K562 (cell line): ENCODE measurements around the gene MOAP1.

ENCODE experiments used
- ATF4 ChIP-seq: fragments of 450-650 bp; formaldehyde crosslinking; IDR thresholded peaks from 2 replicates; pipeline ENCODE4 v1.4.0; 2022; ENCODE audit warnings: mild to moderate bottlenecking, moderate library complexity
- FOXJ3 ChIP-seq: sonication (generic); formaldehyde crosslinking; IDR thresholded peaks from 2 replicates; pipeline ENCODE4 v1.4.0; 2020; ENCODE audit warnings: mild to moderate bottlenecking, missing genetic modification reagents
- GTF3C2 ChIP-seq: IDR thresholded peaks from 3 replicates; pipeline ENCODE4 v1.6.1; 2011; ENCODE audit warnings: borderline replicate concordance, mild to moderate bottlenecking, moderate library complexity; ENCODE audit not compliant: insufficient read length; ENCODE audit errors: extremely low read depth
- HIVEP1 ChIP-seq: fragments of 250-450 bp; sonication (Bioruptor Pico); IDR thresholded peaks from 2 replicates; pipeline ENCODE4 v1.4.0; 2020; ENCODE audit warnings: mild to moderate bottlenecking
- HNRNPH1 ChIP-seq: fragments of 200-400 bp; formaldehyde crosslinking; optimal IDR thresholded peaks from 2 replicates; pipeline ENCODE3; 2017; ENCODE audit warnings: low read depth, mild to moderate bottlenecking, low read length, moderate library complexity
- POLR2AphosphoS2 ChIP-seq: IDR thresholded peaks from 2 replicates; pipeline ENCODE4 v1.6.1; 2012; ENCODE audit warnings: low read length, improper control_type of control experiment
- TRIM28 ChIP-seq: fragments of 450-650 bp; IDR thresholded peaks from 2 replicates; pipeline ENCODE4 v1.6.1; 2017
- U2AF2 ChIP-seq: fragments of 200-400 bp; formaldehyde crosslinking; optimal IDR thresholded peaks from 2 replicates; pipeline ENCODE3; 2017; ENCODE audit warnings: low read depth, mild to moderate bottlenecking, low read length
- ZNF41 ChIP-seq: fragments of 250-450 bp; sonication (Bioruptor Pico); conservative IDR thresholded peaks from 2 replicates; pipeline ENCODE4 v1.4.0; 2020; ENCODE audit warnings: mild to moderate bottlenecking

- no peak for TF ChIP-seq ZNF41 (CRISPR knock-in tag)
- TF ChIP-seq HIVEP1 (CRISPR knock-in tag): no peak
- TF ChIP-seq HNRNPH1: no peak
- no peak for TF ChIP-seq U2AF2
- no peak for TF ChIP-seq GTF3C2
- TF ChIP-seq FOXJ3 (CRISPR knock-in tag): no peak
- TF ChIP-seq POLR2AphosphoS2: no peak
- TF ChIP-seq TRIM28: no peak
- no peak for TF ChIP-seq ATF4 (CRISPR knock-in tag)
Observed at GRCh38 chr14:93146119-93146518, 38.6 kb downstream of the MOAP1 start.
